Type B pancreatic cell (in vitro differentiated cells): ENCODE measurements around the gene DDX11. TPM values are rescaled to one million over a fixed set of nuclear protein-coding genes. Genes with fewer than 3 reads are reported as not detected.
"Not testable (repeated sequence)": the region's sequence is repeated elsewhere in the genome, so short reads cannot be mapped to it uniquely, and the experiment has no call there.

Experiments
- DNase-seq: peaks from one replicate; pipeline ENCODE4 v3.0.0; 2021; ENCODE audit warnings: mixed read lengths; ENCODE audit not compliant: unreplicated experiment; ENCODE audit errors: extremely low spot score
- H3K27ac Mint-ChIP-seq: 2 replicates; pipeline ENCODE4 v1.8.0; 2021; ENCODE audit warnings: mild to moderate bottlenecking, mixed read lengths
- H3K27me3 Mint-ChIP-seq: 2 replicates; pipeline ENCODE4 v1.8.0; 2021; ENCODE audit warnings: mixed read lengths
- H3K36me3 Mint-ChIP-seq: 2 replicates; pipeline ENCODE4 v1.8.0; 2021; ENCODE audit warnings: mixed read lengths
- H3K4me1 Mint-ChIP-seq: one replicate; pipeline ENCODE4 v1.8.0; 2021; ENCODE audit warnings: mixed read lengths; ENCODE audit not compliant: unreplicated experiment
- H3K4me3 Mint-ChIP-seq: 2 replicates; pipeline ENCODE4 v1.8.0; 2021; ENCODE audit warnings: mild to moderate bottlenecking, mixed read lengths
- H3K9me3 Mint-ChIP-seq: 2 replicates; pipeline ENCODE4 v1.8.0; 2021; ENCODE audit warnings: mixed read lengths
- CTCF ChIP-seq: fragments of 200-600 bp; sonication (generic); conservative IDR thresholded peaks from 2 replicates; pipeline ENCODE4 v1.5.0; 2021; ENCODE audit warnings: antibody characterized with exemption, mild to moderate bottlenecking
- total RNA-seq: library from RNA; stranded (reverse); gene quantifications from 2 replicates; pipeline ENCODE4 v1.2.1, GENCODE V29; 2021; ENCODE audit warnings: low replicate concordance

DDX11 gene
- total RNA-seq, 1 donor from 2014 or later = 144 TPM

- H3K36me3 Mint-ChIP-seq = peaks cover 28% of the 10 kb centered on the region
- not testable (repeated sequence) for DNase-seq, H3K9me3 Mint-ChIP-seq
These were observed 10.6 kb downstream of the DDX11 start for GRCh38 chr12:31084241-31084640.

GRCh38 chr12:31086032-31086431, 12.4 kb downstream of the DDX11 start:
- not testable (repeated sequence) for H3K27me3 Mint-ChIP-seq, H3K9me3 Mint-ChIP-seq, H3K27ac Mint-ChIP-seq, H3K4me1 Mint-ChIP-seq, DNase-seq, H3K4me3 Mint-ChIP-seq
- peaks cover 19% of the 10 kb centered on the region for H3K36me3 Mint-ChIP-seq

More at GRCh38 chr12:31084241-31084640, 10.6 kb downstream of the DDX11 start:
- H3K4me3 Mint-ChIP-seq, H3K4me1 Mint-ChIP-seq, H3K27ac Mint-ChIP-seq, H3K27me3 Mint-ChIP-seq: not testable (repeated sequence)

GRCh38 chr12:31087486-31087885, 13.8 kb downstream of the DDX11 start:
- H3K36me3 Mint-ChIP-seq = peaks cover 20% of the 10 kb centered on the region
- not testable (repeated sequence) for H3K27ac Mint-ChIP-seq, H3K9me3 Mint-ChIP-seq, DNase-seq, H3K4me3 Mint-ChIP-seq, H3K27me3 Mint-ChIP-seq, H3K4me1 Mint-ChIP-seq

- H3K4me1 Mint-ChIP-seq, H3K27ac Mint-ChIP-seq, H3K9me3 Mint-ChIP-seq, DNase-seq, H3K4me3 Mint-ChIP-seq, H3K27me3 Mint-ChIP-seq: not testable (repeated sequence)
- H3K36me3 Mint-ChIP-seq = peaks cover 23% of the 10 kb centered on the region
These were observed 14.3 kb downstream of the DDX11 start for GRCh38 chr12:31087956-31088355.

- H3K27ac Mint-ChIP-seq = no peak overlapping the region
- H3K27me3 Mint-ChIP-seq = no peaks in the 10 kb centered on the region
- DNase-seq = no peak
- peaks cover 21% of the 10 kb centered on the region for H3K36me3 Mint-ChIP-seq
- TF ChIP-seq CTCF = no peak
- H3K4me3 Mint-ChIP-seq = no peak overlapping the region
- H3K9me3 Mint-ChIP-seq = no peaks in the 10 kb centered on the region
- no peaks in the 10 kb centered on the region for H3K4me1 Mint-ChIP-seq
These were observed 15.4 kb downstream of the DDX11 start for GRCh38 chr12:31089072-31089471.

GRCh38 chr12:31091629-31092028, 18.0 kb downstream of the DDX11 start:
- H3K27me3 Mint-ChIP-seq, H3K27ac Mint-ChIP-seq, H3K4me1 Mint-ChIP-seq, H3K4me3 Mint-ChIP-seq, DNase-seq, H3K9me3 Mint-ChIP-seq: not testable (repeated sequence)
- peaks cover 25% of the 10 kb centered on the region for H3K36me3 Mint-ChIP-seq

- not testable (repeated sequence) for H3K4me3 Mint-ChIP-seq, DNase-seq, H3K4me1 Mint-ChIP-seq, H3K27ac Mint-ChIP-seq, H3K9me3 Mint-ChIP-seq, H3K27me3 Mint-ChIP-seq
- H3K36me3 Mint-ChIP-seq = peaks cover 25% of the 10 kb centered on the region
These were observed 19.1 kb downstream of the DDX11 start for GRCh38 chr12:31092718-31093117.

GRCh38 chr12:31095080-31095860, 21.6 kb downstream of the DDX11 start:
- not testable (repeated sequence) for H3K27ac Mint-ChIP-seq, H3K9me3 Mint-ChIP-seq, H3K4me3 Mint-ChIP-seq, H3K27me3 Mint-ChIP-seq, H3K4me1 Mint-ChIP-seq
- peak; percentile 49 for DNase-seq
- H3K36me3 Mint-ChIP-seq = peaks cover 17% of the 10 kb centered on the region

- H3K27ac Mint-ChIP-seq, H3K27me3 Mint-ChIP-seq, H3K4me3 Mint-ChIP-seq, H3K4me1 Mint-ChIP-seq, H3K9me3 Mint-ChIP-seq: not testable (repeated sequence)
- peak; percentile 60 for DNase-seq
- peaks cover 17% of the 10 kb centered on the region for H3K36me3 Mint-ChIP-seq
These were observed 22.8 kb downstream of the DDX11 start for GRCh38 chr12:31096251-31097065.

GRCh38 chr12:31097819-31098218, 24.2 kb downstream of the DDX11 start:
- not testable (repeated sequence) for H3K4me3 Mint-ChIP-seq, H3K27ac Mint-ChIP-seq, H3K4me1 Mint-ChIP-seq, H3K9me3 Mint-ChIP-seq, H3K27me3 Mint-ChIP-seq
- peak; percentile 47 for DNase-seq
- H3K36me3 Mint-ChIP-seq = peaks cover 10% of the 10 kb centered on the region

GRCh38 chr12:31098363-31098762, 24.7 kb downstream of the DDX11 start:
- H3K9me3 Mint-ChIP-seq, H3K4me3 Mint-ChIP-seq, H3K4me1 Mint-ChIP-seq, H3K27me3 Mint-ChIP-seq, H3K27ac Mint-ChIP-seq, DNase-seq: not testable (repeated sequence)
- peaks cover 10% of the 10 kb centered on the region for H3K36me3 Mint-ChIP-seq

- not testable (repeated sequence) for H3K27me3 Mint-ChIP-seq, H3K27ac Mint-ChIP-seq, H3K4me3 Mint-ChIP-seq, DNase-seq, H3K4me1 Mint-ChIP-seq, H3K9me3 Mint-ChIP-seq
- peaks cover 10% of the 10 kb centered on the region for H3K36me3 Mint-ChIP-seq
These were observed 25.1 kb downstream of the DDX11 start for GRCh38 chr12:31098771-31099170.

- not testable (repeated sequence) for H3K27me3 Mint-ChIP-seq, H3K27ac Mint-ChIP-seq, H3K9me3 Mint-ChIP-seq, DNase-seq, H3K4me3 Mint-ChIP-seq, H3K4me1 Mint-ChIP-seq
- peaks cover 14% of the 10 kb centered on the region for H3K36me3 Mint-ChIP-seq
These were observed 25.8 kb downstream of the DDX11 start for GRCh38 chr12:31099434-31099833.
